Right ventricle myocardium inferior (tissue), 1 donor: ENCODE data around the gene JMJD7. TPM values are rescaled to one million over a fixed set of nuclear protein-coding genes. Genes with fewer than 3 reads are reported as not detected.

ENCODE experiments used
- ATAC-seq: fragments of 200-7000 bp; cut with Tn5 transposase; one replicate; pipeline ENCODE4 v1.9.1; 2020; ENCODE audit warnings: mild to moderate bottlenecking, moderate library complexity
- DNase-seq: peaks from one replicate; pipeline ENCODE4 v3.0.0; 2021; ENCODE audit errors: missing footprints
- intact Hi-C: fragments of 100-400 bp; cut with DNase I; formaldehyde crosslinking; loops from one replicate; pipeline ENCODE4 v1.11.0; 2022
- microRNA-seq: library from miRNA; unstranded; fragments of <30 nt; microRNA quantifications from one replicate; pipeline ENCODE4 v1.2.0, GENCODE V29; 2020
- total RNA-seq: library from RNA; stranded (reverse); fragmentation: NEBNext Ultra II Directional; extraction: Animal tissue kit (Norgen Biotek cat#: 25700); gene quantifications from one replicate; pipeline ENCODE4 v1.2.1, GENCODE V29; 2021
- donor health status: DM: no; HTN: yes; CAD: no; lungs with severe emphysema.

The JMJD7 gene
- total RNA-seq, 1 donor from 2014 or later: 12.6 TPM

- ATAC-seq (no peak), DNase-seq (no peak)
- intact Hi-C loops: no loop called here
Observed at GRCh38 chr15:41885841-41886240, 57.9 kb downstream of the JMJD7 start.

DNA sequence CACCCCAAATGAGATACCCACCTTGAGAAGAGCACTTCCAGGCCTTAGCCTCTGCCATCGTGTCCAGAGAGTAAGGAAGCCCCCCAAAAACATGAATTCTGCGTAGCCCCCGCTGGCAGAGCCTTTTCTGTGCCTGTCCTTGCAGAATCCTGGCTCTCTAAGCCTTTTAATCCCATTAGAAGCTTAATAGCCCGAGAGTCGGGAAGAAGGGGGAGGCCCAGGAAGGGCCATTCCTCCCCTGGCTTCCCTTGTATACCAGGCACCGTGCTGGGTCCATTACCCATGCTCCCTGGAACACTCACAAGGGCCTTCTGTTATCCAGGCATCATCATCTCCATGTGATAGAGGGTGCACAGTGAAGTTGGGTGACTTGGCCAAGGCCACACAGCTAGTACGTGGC, 58.8 kb downstream of the JMJD7 start:
- ATAC-seq (no peak), DNase-seq (no peak)
- intact Hi-C loops: no loop called here

GRCh38 chr15:41887161-41887560, 59.3 kb downstream of the JMJD7 start:
- DNase-seq (no peak), ATAC-seq (no peak)
- intact Hi-C loops: no loop called here

Small RNA genes lying within 50 kb of the gene (microRNA-seq; reads per million reads assigned to microRNA genes)
- gene MIR4310: not detected

Other genes with a start within 250 kb of the JMJD7 start
- 30.2 TPM for gene MGA, start 167.7 kb upstream of the JMJD7 start, total RNA-seq
- 14.4 TPM for gene MAPKBP1, start 53.6 kb upstream of the JMJD7 start, total RNA-seq
- 5.8 TPM for gene PLA2G4B, start 10.8 kb downstream of the JMJD7 start, total RNA-seq
- 3.5 TPM for gene SPTBN5, start 66.0 kb downstream of the JMJD7 start, total RNA-seq
- 55.5 TPM for gene EHD4, start 144.5 kb downstream of the JMJD7 start, total RNA-seq
- 0.05 TPM for gene PLA2G4E, start 192.9 kb downstream of the JMJD7 start, total RNA-seq